ENCODE results near the gene GNAS.
"Not testable (repeated sequence)": the region's sequence is repeated elsewhere in the genome, so short reads cannot be mapped to it uniquely, and the experiment has no call there.

The GNAS gene

GRCh38 chr20:58828136-58828535 is 24.4 kb upstream of the GNAS start:
- DNase-seq (ENCODE audit: low read depth in 2 of 2) = no peak

GRCh38 chr20:58828804-58829203 is 23.7 kb upstream of the GNAS start:
- DNase-seq (ENCODE audit: low read depth in 2 of 2) = not testable (repeated sequence)

DNA sequence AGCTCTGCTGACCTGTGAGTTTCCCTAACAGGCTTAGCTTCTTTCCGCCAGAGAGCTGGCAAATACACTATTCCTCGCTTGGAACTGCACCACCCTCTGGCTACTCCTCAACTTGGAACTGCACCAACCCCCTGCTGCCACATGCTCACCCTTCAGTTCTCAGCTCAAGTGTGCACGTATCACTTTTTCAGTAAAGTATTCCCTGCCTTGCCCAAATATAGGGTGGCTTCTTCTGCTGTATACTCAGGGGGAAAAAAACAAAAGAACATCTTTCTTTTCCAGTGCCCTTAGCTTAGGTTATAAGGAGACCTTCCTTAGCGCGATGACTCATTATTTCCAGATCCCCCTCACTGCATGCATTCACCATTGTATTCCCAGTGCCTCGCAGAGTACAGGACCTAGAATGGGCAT is 23.0 kb upstream of the GNAS start:
- no peak for DNase-seq (ENCODE audit: low read depth in 2 of 2)

- no peak for DNase-seq (ENCODE audit: low read depth in 2 of 2)
Observed at GRCh38 chr20:58832457-58832856, 20.1 kb upstream of the GNAS start.

DNA sequence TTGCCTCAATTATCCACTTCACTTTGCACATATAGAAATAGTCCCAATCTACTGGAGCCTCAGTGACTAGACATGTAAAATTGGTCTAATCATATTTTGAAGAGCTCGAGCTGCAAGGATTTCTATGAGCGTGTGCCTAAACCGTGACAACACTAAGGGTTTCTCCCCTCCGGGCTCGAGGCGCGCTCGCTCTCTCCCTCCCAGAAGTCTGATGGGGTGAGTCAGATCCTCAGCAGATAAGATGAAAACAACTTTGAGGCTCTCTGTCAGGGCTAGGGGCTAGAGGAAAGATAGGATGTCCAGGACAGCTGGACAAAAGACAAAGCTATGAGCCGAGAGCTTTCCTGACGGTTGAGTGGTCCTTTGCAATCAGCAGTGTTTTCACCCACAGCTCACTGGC is 18.6 kb upstream of the GNAS start:
- no peak for DNase-seq (ENCODE audit: low read depth in 2 of 2)

DNA sequence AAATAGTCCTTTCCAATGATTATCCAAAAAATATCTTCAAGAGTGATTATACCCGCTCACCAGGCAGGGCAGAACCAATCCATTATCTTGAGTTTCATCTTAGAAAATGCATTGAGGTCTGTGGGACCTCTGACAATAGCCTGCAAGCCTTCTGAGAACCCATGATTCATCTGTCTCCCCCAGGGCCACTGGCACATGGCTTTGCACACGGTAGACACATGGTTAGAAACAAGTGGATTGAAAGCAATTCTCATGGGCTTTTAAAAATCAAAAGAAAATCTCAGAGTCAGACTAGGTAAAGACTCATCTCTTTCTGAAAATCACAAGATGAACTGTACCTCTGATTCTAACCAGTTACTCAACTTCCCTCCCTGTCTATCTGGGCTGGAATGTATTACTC is 17.3 kb upstream of the GNAS start:
- no peak for DNase-seq (ENCODE audit: low read depth in 2 of 2)

GRCh38 chr20:58836616-58837204 is 15.8 kb upstream of the GNAS start:
- DNase-seq (ENCODE audit: low read depth in 2 of 2) = no peak

DNA sequence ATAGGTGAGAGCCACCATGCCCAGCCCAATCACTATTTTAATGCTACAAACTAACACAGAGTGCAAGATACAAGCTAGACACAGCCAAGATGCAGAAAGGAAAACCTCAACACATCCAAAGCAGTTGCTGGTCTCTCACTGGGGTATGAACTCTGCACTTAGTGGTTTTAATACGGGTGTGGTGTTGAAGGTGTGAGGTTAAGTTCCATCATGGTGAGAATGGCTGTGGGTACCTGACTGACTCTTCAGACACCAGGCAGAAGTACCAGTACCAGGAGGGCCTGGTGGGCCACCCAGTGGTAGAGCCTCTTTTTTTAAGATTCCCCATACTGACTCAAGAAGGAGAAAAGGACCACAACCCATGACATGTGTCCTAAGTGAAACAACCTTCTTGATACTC is 14.8 kb upstream of the GNAS start:
- DNase-seq (ENCODE audit: low read depth in 2 of 2) = no peak

DNA sequence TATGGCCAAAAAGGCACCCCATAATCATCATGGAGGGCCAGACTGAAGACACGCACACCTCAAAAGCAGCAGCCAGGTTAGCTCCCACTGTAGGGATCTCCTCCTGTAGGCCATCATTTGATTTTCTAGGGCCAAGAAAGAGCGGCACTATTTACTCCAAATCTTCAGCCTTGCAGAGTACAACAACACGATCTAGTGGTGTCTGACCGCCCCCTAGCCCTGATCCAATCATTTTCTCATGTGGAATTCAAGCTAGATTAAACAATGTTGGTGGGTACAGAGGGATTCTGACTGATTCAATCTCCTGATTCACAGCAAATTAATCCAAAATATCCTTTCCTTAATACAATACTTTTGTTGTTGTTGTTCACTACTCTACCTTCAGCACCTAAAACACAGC is 14.3 kb upstream of the GNAS start:
- DNase-seq (ENCODE audit: low read depth in 2 of 2) = no peak

DNA sequence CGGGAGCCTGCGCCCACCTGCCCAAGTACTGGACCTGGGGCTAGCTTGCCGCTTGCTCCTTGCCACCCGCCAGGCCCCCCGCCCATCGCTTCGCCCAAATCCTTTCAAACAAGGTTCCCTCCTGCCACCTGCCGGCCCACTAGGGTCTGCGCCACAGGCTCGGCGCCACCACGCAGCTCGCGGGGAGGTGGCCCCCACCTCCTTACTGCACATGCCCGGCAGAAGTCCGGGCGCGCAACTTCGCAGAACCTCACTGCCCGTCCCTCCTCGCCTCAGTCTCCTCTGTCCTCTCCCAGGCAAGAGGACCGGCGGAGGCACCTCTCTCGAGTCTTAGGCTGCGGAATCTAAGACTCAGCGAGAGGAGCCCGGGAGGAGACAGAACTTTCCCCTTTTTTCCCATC is 13.0 kb upstream of the GNAS start:
- no peak for DNase-seq (ENCODE audit: low read depth in 2 of 2)

DNA sequence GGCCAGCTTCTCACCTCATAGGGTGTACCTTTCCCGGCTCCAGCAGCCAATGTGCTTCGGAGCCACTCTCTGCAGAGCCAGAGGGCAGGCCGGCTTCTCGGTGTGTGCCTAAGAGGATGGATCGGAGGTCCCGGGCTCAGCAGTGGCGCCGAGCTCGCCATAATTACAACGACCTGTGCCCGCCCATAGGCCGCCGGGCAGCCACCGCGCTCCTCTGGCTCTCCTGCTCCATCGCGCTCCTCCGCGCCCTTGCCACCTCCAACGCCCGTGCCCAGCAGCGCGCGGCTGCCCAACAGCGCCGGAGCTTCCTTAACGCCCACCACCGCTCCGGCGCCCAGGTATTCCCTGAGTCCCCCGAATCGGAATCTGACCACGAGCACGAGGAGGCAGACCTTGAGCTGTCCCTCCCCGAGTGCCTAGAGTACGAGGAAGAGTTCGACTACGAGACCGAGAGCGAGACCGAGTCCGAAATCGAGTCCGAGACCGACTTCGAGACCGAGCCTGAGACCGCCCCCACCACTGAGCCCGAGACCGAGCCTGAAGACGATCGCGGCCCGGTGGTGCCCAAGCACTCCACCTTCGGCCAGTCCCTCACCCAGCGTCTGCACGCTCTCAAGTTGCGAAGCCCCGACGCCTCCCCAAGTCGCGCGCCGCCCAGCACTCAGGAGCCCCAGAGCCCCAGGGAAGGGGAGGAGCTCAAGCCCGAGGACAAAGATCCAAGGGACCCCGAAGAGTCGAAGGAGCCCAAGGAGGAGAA is 12.3 kb upstream of the GNAS start:
- no peak for DNase-seq (ENCODE audit: low read depth in 2 of 2)

DNA sequence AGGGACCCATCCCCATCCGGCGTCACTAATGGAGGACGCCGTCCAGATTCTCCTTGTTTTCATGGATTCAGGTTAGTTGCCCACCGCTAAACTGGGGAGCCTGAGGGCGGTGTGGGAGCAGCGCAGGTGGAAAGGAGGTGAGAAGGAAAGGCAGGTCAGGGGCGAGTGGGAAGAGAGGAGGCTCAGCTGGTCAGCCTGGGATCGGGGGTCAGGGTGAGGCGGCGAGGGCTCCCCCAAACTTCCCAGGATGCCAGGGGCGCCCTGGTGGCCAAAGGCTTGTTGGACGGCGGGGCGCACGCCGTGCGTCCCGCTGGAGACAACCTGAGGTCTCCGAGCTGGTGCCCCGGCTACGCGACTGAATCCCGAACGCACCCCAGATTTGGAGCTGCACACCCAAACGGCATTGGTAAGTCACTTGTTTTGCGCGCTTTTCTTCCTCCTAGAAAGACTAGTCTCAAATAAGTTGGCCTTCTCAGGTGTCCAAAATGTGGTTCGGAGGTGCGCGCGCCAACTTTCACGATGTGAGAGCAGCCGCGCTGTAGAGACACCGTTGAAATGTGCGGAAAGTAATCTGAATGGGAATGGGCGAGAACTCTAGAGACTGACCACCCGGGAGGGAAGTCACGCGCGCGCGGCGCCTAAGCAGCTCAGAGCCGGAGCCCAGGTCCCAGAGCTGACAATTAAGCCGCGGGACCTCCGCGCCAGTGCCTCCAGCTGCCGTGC is 11.5 kb upstream of the GNAS start:
- no peak for DNase-seq (ENCODE audit: low read depth in 2 of 2)

- no peak for DNase-seq (ENCODE audit: low read depth in 2 of 2)
Observed at GRCh38 chr20:58841539-58842264, 10.8 kb upstream of the GNAS start.

- no peak for DNase-seq (ENCODE audit: low read depth in 2 of 2)
Observed at GRCh38 chr20:58842276-58842675, 10.2 kb upstream of the GNAS start.

- no peak for DNase-seq (ENCODE audit: low read depth in 2 of 2)
Observed at GRCh38 chr20:58843128-58843556, 9.4 kb upstream of the GNAS start.

DNA sequence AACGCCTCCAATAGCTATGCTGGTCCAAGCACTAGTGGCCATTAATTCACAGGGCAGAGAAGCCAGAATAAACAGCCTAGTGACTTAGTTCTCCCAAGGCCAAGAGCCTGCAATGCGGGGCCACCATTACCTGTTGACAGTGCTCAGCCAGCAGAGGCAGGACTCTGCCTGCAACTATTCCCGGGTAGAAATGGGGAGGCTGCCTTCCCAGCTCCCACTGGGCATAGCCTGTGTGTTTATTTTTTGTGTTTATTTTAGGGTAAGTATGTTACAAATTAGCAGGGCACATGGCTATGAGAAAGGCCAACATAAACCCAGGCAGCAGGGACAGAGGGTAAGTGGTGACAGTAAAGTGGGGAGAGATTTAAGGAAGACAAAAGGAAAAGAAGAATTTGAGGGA is 6.8 kb upstream of the GNAS start:
- DNase-seq (ENCODE audit: low read depth in 2 of 2) = no peak

DNA sequence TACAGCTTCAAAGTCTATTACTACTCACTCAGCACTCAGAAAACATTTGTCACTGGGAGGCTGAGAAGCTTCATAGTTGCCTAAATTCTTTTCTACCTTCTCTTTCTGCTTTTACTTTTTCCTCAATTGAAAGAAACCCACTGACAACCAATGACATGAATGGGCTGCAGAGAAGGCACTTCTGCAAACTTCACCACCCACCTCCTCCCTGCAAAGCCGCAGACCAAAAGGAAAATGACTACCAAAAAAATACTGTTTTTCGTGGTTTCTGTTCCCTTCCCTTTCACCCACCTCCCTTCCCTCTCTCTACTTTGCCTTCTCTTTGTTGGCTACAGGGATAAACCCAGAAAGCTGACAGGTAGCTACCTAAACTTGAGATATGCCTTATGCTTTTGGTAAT is 5.1 kb upstream of the GNAS start:
- DNase-seq (ENCODE audit: low read depth in 2 of 2) = no peak

- peak; percentile 40 to 63 for DNase-seq (ENCODE audit: low read depth in 2 of 2)
Observed at GRCh38 chr20:58850693-58851174, 1.8 kb upstream of the GNAS start, which contains the start of gene GNAS-AS1. TSS of gene GNAS-AS1 (minus strand) at chr20:58850902.

GRCh38 chr20:58851221-58851968 is 1.1 kb upstream of the GNAS start:
- no peak for DNase-seq (ENCODE audit: low read depth in 2 of 2)

GRCh38 chr20:58851969-58852458 is 502 bp upstream of the GNAS start:
- DNase-seq (ENCODE audit: low read depth in 2 of 2) = no peak

DNA sequence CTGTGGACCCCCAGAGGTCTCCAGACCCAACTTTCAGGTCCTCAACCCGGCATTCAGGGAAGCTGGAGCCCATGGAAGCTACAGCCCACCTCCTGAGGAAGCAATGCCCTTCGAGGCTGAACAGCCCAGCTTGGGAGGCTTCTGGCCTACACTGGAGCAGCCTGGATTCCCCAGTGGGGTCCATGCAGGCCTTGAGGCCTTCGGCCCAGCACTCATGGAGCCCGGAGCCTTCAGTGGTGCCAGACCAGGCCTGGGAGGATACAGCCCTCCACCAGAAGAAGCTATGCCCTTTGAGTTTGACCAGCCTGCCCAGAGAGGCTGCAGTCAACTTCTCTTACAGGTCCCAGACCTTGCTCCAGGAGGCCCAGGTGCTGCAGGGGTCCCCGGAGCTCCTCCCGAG is 950 bp downstream of the GNAS start:
- no peak for DNase-seq (ENCODE audit: low read depth in 2 of 2)
